GM12878 (cell line): ENCODE data around the gene SSTR1.

Source experiments
- BRCA1 ChIP-seq: IDR thresholded peaks from 2 replicates; pipeline ENCODE4 v1.6.1; 2011; ENCODE audit warnings: low read depth, low read length, improper control_type of control experiment
- DPF2 ChIP-seq: fragments of 450-650 bp; IDR thresholded peaks from 2 replicates; pipeline ENCODE4 v1.6.1; 2017; ENCODE audit warnings: mild to moderate bottlenecking
- NBN ChIP-seq: fragments of 450-650 bp; IDR thresholded peaks from 2 replicates; pipeline ENCODE4 v1.6.1; 2016
- NFYB ChIP-seq: IDR thresholded peaks from 2 replicates; pipeline ENCODE4 v1.6.1; 2011; ENCODE audit warnings: low read depth, mild to moderate bottlenecking, low read length, improper control_type of control experiment, moderate library complexity; ENCODE audit not compliant: insufficient read depth
- POLR2A ChIP-seq: IDR thresholded peaks from 2 replicates; pipeline ENCODE4 v1.6.1; 2011; ENCODE audit warnings: low read depth, mild to moderate bottlenecking, low read length
- POLR2AphosphoS5 ChIP-seq: IDR thresholded peaks from 2 replicates; pipeline ENCODE4 v1.6.1; 2011; ENCODE audit warnings: mild to moderate bottlenecking, low read length, inconsistent platforms
- SMC3 ChIP-seq: IDR thresholded peaks from 2 replicates; pipeline ENCODE4 v1.6.1; 2011; ENCODE audit warnings: low read length, improper control_type of control experiment, borderline replicate concordance
- TCF12 ChIP-seq: IDR thresholded peaks from 2 replicates; pipeline ENCODE4 v1.6.1; 2011; ENCODE audit warnings: low read depth, mild to moderate bottlenecking, low read length
- ZBED1 ChIP-seq: IDR thresholded peaks from 2 replicates; pipeline ENCODE4 v1.6.1; 2016; ENCODE audit warnings: borderline replicate concordance
- TF ChIP-seq, protein P1 (sequence below), 3 experiments: IDR thresholded peaks in 2 of 3; conservative IDR thresholded peaks in 1 of 3; 2 replicates each; pipeline ENCODE4 v1.5.1; 2011; ENCODE audit warnings: low read depth in 3 of 3, low read length in 3 of 3, mild to moderate bottlenecking in 3 of 3, control low read depth in 2 of 3, moderate library complexity in 2 of 3, inconsistent platforms in 1 of 3, mixed read lengths in 1 of 3; ENCODE audit not compliant: control insufficient read depth in 2 of 3, insufficient read depth in 1 of 3; ENCODE audit errors: extremely low read depth in 1 of 3
- TF ChIP-seq, protein P2 (sequence below): fragments of 450-650 bp; IDR thresholded peaks from 2 replicates; pipeline ENCODE4 v1.6.1; 2016; ENCODE audit warnings: mild to moderate bottlenecking
- TF ChIP-seq, protein P3 (sequence below): IDR thresholded peaks from 2 replicates; pipeline ENCODE4 v1.6.1; 2012; ENCODE audit warnings: low read depth, low read length, improper control_type of control experiment
- TF ChIP-seq, protein P4 (sequence below): IDR thresholded peaks from 2 replicates; pipeline ENCODE4 v1.6.1; 2011; ENCODE audit warnings: mild to moderate bottlenecking, low read depth, low read length, moderate library complexity; ENCODE audit not compliant: insufficient replicate concordance
- TF ChIP-seq, protein P5 (sequence below): IDR thresholded peaks from 2 replicates; pipeline ENCODE4 v1.6.1; 2011; ENCODE audit warnings: low read depth, low read length, improper control_type of control experiment, borderline replicate concordance

DNA sequence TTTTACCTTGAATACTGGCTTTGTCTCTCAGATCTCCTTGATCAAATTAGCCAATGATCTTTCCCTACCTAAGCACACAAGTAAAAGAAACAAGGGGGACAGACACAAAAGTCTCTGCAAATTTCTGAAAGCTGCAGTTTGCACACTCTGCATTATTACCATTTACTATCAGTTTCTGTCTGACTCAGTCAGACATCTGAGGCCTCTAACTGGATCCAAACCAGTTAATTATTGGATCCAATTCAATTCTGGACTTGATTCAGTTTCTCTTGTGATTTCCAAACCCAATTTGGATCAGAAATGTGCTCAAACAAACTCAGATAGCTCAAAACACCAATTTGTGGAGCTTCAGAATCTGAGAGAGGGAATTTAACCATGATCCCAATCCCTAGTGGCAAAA is 16.6 kb downstream of the SSTR1 start:
- TF ChIP-seq POLR2AphosphoS5 (no peak), NBN (no peak), SMC3 (no peak), DPF2 (no peak), BRCA1 (no peak), TCF12 (no peak), ZBED1 (no peak), NFYB (no peak), POLR2A (no peak)
- TF ChIP-seq, protein P1, sequence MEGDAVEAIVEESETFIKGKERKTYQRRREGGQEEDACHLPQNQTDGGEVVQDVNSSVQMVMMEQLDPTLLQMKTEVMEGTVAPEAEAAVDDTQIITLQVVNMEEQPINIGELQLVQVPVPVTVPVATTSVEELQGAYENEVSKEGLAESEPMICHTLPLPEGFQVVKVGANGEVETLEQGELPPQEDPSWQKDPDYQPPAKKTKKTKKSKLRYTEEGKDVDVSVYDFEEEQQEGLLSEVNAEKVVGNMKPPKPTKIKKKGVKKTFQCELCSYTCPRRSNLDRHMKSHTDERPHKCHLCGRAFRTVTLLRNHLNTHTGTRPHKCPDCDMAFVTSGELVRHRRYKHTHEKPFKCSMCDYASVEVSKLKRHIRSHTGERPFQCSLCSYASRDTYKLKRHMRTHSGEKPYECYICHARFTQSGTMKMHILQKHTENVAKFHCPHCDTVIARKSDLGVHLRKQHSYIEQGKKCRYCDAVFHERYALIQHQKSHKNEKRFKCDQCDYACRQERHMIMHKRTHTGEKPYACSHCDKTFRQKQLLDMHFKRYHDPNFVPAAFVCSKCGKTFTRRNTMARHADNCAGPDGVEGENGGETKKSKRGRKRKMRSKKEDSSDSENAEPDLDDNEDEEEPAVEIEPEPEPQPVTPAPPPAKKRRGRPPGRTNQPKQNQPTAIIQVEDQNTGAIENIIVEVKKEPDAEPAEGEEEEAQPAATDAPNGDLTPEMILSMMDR (IDR thresholded peaks at IDR 0.05 in 2 of 3, conservative IDR thresholded peaks at IDR 0.05 in 1 of 3; ENCODE audit: control insufficient read depth in 2 of 3, extremely low read depth in 1 of 3, insufficient read depth in 1 of 3, low read depth in 3 of 3, low read length in 3 of 3), result no peak
- TF ChIP-seq, protein P2, sequence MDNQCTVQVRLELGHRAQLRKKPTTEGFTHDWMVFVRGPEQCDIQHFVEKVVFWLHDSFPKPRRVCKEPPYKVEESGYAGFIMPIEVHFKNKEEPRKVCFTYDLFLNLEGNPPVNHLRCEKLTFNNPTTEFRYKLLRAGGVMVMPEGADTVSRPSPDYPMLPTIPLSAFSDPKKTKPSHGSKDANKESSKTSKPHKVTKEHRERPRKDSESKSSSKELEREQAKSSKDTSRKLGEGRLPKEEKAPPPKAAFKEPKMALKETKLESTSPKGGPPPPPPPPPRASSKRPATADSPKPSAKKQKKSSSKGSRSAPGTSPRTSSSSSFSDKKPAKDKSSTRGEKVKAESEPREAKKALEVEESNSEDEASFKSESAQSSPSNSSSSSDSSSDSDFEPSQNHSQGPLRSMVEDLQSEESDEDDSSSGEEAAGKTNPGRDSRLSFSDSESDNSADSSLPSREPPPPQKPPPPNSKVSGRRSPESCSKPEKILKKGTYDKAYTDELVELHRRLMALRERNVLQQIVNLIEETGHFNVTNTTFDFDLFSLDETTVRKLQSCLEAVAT, result no peak
- TF ChIP-seq, protein P3, sequence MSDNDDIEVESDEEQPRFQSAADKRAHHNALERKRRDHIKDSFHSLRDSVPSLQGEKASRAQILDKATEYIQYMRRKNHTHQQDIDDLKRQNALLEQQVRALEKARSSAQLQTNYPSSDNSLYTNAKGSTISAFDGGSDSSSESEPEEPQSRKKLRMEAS, result no peak
- TF ChIP-seq, protein P4, sequence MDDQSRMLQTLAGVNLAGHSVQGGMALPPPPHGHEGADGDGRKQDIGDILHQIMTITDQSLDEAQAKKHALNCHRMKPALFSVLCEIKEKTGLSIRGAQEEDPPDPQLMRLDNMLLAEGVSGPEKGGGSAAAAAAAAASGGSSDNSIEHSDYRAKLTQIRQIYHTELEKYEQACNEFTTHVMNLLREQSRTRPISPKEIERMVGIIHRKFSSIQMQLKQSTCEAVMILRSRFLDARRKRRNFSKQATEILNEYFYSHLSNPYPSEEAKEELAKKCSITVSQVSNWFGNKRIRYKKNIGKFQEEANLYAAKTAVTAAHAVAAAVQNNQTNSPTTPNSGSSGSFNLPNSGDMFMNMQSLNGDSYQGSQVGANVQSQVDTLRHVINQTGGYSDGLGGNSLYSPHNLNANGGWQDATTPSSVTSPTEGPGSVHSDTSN, result no peak
- TF ChIP-seq, protein P5, sequence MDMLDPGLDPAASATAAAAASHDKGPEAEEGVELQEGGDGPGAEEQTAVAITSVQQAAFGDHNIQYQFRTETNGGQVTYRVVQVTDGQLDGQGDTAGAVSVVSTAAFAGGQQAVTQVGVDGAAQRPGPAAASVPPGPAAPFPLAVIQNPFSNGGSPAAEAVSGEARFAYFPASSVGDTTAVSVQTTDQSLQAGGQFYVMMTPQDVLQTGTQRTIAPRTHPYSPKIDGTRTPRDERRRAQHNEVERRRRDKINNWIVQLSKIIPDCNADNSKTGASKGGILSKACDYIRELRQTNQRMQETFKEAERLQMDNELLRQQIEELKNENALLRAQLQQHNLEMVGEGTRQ, result no peak
